ENCODE data around the gene ZNF394.

ZNF394 gene

GRCh38 chr7:99490878-99491277, 9.2 kb downstream of the ZNF394 start:
- DNase-seq = no peak

GRCh38 chr7:99489235-99489634, 10.8 kb downstream of the ZNF394 start:
- no peak for DNase-seq

DNA sequence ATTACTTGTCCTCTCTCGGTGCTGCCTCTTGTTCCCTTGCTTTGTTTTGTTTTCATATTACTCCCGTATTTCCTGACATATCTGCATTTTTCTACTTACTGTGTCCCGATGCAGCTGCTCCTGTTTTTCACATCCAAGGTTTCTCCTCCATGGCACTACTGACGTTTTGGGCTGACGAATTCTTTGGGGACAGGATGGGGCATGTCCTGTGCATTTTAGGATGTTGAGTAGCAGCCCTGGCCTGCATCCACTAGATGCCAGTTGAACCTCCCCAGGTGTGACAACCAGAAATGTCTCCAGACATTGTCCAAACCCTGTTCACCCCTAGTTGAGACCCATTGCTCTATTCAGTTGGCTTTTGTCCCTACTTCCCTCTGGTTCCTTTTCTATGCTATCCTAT, 15.0 kb downstream of the ZNF394 start:
- no peak for DNase-seq

DNA sequence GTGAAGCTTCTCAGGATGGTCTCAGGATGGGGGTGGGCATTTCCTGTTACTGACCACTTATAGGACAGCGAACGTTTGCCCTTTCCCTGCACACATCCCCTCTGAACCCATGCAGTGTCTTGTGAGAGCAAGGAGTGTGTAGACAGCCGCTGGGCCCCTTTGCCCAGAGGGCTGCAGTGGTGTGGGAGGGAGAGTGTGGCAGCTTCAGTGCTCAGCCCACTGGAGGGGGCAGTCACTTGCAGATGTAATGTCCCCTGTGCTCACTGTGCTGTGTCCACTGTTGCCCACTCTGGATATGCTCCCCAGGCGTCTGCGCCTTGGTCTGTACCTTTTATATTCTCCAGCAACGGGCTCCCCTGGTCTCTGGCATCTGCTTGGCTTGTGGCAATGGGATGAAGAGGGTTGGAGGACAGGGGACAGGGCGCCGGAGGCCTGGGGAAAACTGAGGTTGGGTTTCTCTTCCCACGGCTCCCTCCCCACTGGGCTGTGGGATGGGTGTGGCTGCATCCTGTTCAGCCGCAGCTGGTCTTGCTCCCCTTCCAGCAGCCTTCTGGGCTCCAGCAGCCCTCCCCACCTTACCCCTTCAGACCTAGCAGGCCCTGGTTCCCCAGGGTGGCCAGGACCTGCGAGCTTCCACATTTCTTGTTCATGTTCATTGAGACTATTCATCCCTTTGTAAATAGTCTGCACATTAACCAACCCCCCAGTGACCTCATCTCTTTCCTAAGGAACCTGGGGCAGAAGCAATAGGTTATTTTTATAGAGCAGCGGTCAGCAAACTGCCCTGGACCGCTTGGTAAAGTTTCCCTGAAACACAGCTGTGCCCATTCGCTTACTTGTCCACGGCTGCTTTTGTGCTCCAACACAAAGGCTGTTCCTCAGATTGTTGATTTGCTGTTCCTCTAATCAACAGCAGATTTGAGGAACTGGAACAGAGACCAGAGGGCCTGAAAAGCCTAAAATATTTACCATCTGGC, 21.3 kb downstream of the ZNF394 start:
- DNase-seq = no peak

DNA sequence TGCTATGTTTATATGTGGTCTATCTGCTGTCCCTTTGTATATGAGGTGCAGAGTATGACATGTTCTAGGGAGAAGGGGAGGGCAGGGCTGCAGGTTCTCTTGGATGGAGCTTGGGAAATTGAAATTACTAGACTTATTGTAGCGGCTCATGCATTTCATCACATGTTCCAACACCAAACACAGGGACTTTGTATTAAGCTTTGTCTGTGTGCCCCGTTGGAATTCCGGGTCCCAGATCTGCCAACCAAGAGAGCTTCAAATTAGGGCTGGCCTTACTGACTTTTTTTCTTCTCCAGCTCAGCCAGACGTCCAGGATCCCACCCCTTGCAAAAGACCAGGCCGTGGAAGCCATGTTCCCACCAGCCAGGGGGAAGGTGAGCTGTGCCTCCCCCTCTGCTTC, 24.0 kb downstream of the ZNF394 start:
- no peak for DNase-seq

- no peak for DNase-seq
Observed at GRCh38 chr7:99473315-99473596, 26.8 kb downstream of the ZNF394 start.

DNA sequence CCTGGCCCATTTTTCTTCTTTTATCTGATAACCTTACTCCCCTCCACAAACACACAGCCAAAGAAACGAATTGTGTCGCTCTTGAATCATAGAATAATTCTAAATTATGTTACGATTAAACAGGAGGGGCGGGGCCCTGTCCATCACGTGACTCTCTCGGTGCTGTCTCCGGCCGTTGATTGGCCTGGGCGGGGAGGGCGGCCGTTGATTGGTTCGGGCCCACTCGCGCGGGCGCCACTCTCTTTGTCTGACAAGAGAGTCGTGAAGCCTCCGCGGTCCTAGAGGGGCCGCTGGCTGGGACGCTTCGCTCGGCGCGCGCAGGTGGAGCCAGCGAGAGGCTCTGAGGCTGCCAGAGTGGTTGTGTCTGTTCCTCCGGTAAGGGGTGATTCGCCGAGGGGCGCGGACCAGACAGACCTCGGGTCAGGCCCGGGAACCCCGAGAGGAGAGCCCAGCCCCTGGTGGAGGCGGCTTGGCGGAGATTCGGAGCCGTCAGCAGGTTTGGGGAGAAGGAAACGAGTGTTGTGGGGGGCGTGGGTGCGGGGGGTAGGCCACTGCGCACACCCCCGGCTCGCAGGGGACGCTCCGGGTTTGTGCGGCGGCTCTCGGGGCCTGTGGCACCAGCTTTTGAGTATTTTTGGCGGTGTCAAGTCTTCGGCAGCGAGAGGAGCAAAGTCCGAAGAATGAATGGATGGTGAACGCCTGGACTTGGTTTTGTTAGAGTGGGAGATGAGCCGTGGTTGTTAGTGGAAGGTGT, 27.3 kb downstream of the ZNF394 start, which contains the start of gene ZNF789:
Gene ZNF789 (plus strand): TSS at position 330 of the 754 bp plus-strand sequence. CDS start 3,567 bp downstream, outside the sequence.
- DNase-seq = peak; percentile 99

- no peak for DNase-seq
Observed at GRCh38 chr7:99469381-99470065, 30.6 kb downstream of the ZNF394 start.

DNA sequence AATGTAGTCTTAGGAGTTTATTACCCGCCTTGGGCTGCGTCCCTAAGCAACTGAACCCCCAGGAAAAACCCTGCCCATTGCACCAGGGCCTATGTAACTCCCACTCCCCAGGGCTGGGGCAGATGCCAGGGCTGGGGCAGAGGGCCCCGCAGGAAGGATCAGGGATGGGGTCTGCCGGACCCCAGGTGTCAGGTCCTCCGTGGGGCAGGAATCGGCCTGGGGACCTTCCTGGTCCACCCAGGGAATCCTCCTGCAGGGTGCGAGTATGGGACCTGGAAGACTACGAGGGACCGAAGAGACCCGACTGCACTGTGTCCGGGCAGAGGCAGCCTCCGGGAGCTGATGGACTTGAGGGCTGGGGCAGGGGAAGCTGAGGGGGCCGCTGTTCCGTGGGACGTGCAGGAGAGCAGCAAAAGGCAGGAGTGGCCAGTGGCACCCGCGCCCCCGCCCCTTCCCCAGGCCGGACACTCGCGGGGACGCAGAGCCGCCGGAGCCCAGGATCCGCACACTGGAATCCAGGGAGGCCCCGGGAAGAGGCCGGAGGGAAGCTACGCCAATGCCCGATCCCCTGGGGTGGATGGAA, 31.7 kb downstream of the ZNF394 start:
- no peak for DNase-seq

DNA sequence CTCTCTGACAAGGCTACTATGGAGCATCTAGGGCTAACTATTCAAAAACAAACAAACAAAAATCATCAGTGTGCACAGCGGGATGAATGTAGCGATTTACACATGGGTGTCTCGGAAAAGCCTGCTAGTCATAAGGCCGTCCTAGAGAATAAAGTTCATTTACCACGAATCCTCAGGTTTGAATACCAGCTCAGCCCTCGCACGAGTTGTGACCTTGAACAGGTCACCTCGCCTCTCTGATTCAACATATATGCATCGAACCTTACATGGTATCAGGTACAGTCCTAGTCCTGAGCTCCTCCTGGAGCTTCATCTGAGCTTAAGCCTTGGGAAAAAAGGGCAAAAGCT, 34.7 kb downstream of the ZNF394 start:
- DNase-seq = no peak

DNA sequence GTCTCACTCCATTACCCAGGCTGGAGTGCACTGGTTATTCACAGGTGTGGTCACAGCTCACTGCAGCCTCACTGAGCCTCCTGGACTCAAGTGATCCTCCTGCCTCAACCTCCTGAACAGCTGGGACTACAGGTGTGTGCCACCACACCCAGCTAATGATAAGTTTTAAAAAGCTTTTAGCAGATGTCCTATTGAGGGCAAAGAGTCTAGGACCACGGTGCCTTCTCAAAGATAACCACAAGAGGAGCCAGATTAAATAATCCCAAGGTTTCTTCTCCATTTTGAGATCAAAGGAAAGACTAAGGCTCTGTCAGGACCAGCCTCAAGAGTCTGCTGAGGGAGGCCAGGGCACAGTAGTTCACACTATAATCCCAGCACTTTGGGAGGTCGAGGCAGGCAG, 38.9 kb downstream of the ZNF394 start:
- DNase-seq = no peak

DNA sequence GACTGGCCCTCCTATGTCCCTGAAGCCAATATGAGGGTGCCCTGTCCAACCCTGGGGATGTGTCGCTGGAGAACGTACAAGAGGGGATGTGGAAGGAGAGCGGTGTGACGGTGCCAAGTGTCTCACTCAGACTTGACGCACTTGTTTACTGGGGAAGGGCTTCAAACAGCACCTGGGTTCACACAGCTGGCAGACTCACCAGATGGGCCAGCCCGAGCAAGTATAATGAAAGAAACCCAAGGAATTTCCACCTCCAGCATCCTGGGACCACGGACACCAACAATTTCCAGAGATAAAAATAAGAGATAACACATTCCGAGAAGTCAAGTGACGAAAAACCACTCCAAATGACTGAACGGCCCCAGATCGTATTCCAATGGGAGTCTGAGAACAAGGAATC, 39.4 kb downstream of the ZNF394 start:
- DNase-seq = no peak

- no peak for DNase-seq
Observed at GRCh38 chr7:99459087-99459486, 41.0 kb downstream of the ZNF394 start.

- DNase-seq = no peak
Observed at GRCh38 chr7:99457650-99458493, 42.2 kb downstream of the ZNF394 start.

GRCh38 chr7:99457050-99457649, 42.9 kb downstream of the ZNF394 start:
- DNase-seq = no peak

GRCh38 chr7:99456288-99456687, 43.8 kb downstream of the ZNF394 start:
- no peak for DNase-seq

- no peak for DNase-seq
Observed at GRCh38 chr7:99455874-99456273, 44.2 kb downstream of the ZNF394 start.

GRCh38 chr7:99453105-99453504, 47.0 kb downstream of the ZNF394 start:
- no peak for DNase-seq

DNA sequence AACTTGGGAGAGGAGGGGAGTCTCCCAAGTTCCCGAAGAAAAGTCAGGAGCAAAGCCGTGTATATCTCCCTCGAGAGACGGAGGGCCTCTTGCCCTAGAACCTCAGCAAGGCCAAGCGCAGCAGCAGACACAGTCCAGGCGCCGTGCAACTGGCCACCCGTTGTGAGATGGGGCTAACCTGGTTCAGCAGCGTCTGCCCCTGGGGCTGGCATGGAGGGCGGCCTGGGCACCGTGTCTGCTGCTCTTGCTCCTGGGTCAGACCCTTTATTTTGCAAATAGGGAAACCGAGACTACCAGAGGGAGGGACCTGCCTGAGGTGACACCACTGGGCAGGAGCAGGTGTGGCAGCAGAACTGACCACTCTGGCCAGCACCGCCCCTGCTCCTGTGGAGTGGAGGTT, 47.5 kb downstream of the ZNF394 start:
- no peak for DNase-seq

DNA sequence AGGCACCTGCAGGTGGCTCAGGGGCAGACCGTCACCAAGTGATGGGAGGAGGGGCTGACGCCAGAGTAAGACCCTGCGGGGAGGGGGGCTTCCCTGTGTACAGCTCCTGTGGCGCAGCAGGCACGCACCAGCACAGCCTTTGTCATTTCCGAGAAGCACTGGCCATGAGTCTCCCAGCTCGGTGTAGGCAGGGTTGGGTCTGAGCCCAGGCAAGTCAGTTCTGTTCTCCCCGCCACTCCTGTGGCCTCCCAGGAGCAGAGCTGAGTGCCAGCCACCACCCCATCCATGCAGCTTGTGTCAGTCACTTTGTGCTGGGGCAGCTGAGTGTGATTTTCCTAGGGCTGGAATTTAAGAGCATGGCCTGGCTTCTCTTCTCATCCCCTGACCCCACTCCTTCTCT, 48.1 kb downstream of the ZNF394 start:
- no peak for DNase-seq

DNA sequence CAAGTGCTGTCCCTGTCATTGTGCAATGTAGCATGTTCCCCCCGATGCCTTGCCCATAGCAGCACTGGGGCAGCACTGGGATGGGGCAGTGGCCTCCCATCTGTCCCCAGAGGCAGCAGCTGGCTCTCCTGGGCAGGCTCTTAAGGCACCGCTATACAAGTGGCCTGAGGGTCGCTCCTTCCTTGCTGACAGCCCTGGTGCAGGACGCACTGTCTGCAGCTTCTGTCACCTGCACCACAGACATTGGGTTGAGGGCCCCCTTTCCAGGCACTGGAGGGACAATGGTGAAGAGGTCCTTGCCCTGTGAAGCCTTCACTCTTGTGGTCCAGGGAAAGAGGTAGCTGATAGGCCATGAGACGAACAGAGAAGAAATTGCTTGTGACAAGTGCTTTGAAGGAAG, 50.8 kb downstream of the ZNF394 start:
- no peak for DNase-seq

DNA sequence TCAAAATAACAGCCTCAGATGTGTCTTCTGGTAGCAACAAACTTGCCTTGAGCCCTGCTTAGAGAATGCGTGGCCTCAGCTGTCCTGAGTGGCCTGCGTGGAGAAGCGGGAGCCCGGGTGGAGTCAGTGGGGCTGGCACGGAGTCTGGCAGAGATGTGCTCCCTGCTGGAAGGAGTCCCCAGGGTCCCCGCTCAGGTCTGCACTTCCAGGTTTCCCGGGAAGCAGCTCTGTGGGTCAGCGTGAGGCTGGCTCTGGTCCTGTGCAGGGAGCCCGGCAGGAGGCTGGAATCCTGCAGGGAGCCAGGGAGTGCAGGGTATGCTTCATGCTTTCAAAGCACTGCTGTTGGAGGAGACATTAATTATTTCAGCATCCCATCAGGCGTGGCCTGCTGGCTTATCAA, 51.2 kb downstream of the ZNF394 start:
- no peak for DNase-seq

Data from femur (tissue), 1 donor.